COLO668 (cell line): Measurements from ENCODE around the gene FOXF2.

Source experiments
- DNase-seq: peaks from one replicate; lab custom pipeline; 2025; ENCODE audit not compliant: unreplicated experiment; lab: John Stamatoyannopoulos, UW

The FOXF2 gene

GRCh38 chr6:1439349-1439748, 50.0 kb downstream of the FOXF2 start:
- no peak for DNase-seq

- no peak for DNase-seq
These were observed 53.6 kb downstream of the FOXF2 start for GRCh38 chr6:1442929-1443328.
